GM21717 (cell line): ENCODE data around the gene PDE9A.

ENCODE experiments used
- ATAC-seq: cut with Tn5 transposase; IDR thresholded peaks from one replicate; pipeline ENCODE4 v1.9.1; 2021; ENCODE audit warnings: mild to moderate bottlenecking, moderate library complexity; ENCODE audit not compliant: unreplicated experiment

PDE9A gene

GRCh38 chr21:42766739-42767560 lies 113.5 kb downstream of the PDE9A start:
- ATAC-seq = no peak

GRCh38 chr21:42767561-42767835 lies 114.1 kb downstream of the PDE9A start:
- ATAC-seq = no peak

GRCh38 chr21:42768324-42769121 lies 115.1 kb downstream of the PDE9A start:
- ATAC-seq = no peak

GRCh38 chr21:42769183-42769819 lies 115.9 kb downstream of the PDE9A start:
- ATAC-seq = no peak

- ATAC-seq = no peak
Measured at GRCh38 chr21:42769820-42770716, 116.6 kb downstream of the PDE9A start.

- ATAC-seq = no peak
Measured at GRCh38 chr21:42770717-42771502, 117.5 kb downstream of the PDE9A start.

GRCh38 chr21:42771503-42771805 lies 118.0 kb downstream of the PDE9A start:
- no peak for ATAC-seq

GRCh38 chr21:42775123-42775522 lies 121.7 kb downstream of the PDE9A start:
- ATAC-seq = no peak

- no peak for ATAC-seq
Measured at GRCh38 chr21:42775891-42776290, 122.5 kb downstream of the PDE9A start.

- ATAC-seq = no peak
Measured at GRCh38 chr21:42777064-42777756, 123.8 kb downstream of the PDE9A start.

GRCh38 chr21:42777757-42778344 lies 124.4 kb downstream of the PDE9A start:
- no peak for ATAC-seq

- no peak for ATAC-seq
Measured at GRCh38 chr21:42779431-42779861, 126.0 kb downstream of the PDE9A start.

GRCh38 chr21:42780617-42781016 lies 127.2 kb downstream of the PDE9A start:
- ATAC-seq = no peak

GRCh38 chr21:42781150-42781970 lies 127.9 kb downstream of the PDE9A start:
- ATAC-seq = no peak

GRCh38 chr21:42781971-42782722 lies 128.7 kb downstream of the PDE9A start:
- no peak for ATAC-seq

- ATAC-seq = no peak
Measured at GRCh38 chr21:42782723-42783242, 129.4 kb downstream of the PDE9A start.

- ATAC-seq = no peak
Measured at GRCh38 chr21:42784276-42784675, 130.9 kb downstream of the PDE9A start.
